GM21737 (cell line): ENCODE results near the gene SLC35B1.

Experiments used
- ATAC-seq: cut with Tn5 transposase; IDR thresholded peaks from one replicate; pipeline ENCODE4 v1.9.1; 2021; ENCODE audit warnings: mild to moderate bottlenecking, moderate library complexity; ENCODE audit not compliant: unreplicated experiment

The SLC35B1 gene

GRCh38 chr17:49707608-49708514, at the start of gene SLC35B1:
Gene SLC35B1, minus strand, starts transcription at chr17:49707964. Its CDS starts 131 bp downstream, at chr17:49707833.
- ATAC-seq, result peak; percentile 86

- no peak for ATAC-seq
Observed at GRCh38 chr17:49757151-49757777, 49.5 kb upstream of the SLC35B1 start.

GRCh38 chr17:49756323-49757150, 48.8 kb upstream of the SLC35B1 start:
- ATAC-seq, result no peak

GRCh38 chr17:49755663-49756283, 48.0 kb upstream of the SLC35B1 start:
- no peak for ATAC-seq

GRCh38 chr17:49753959-49754391, 46.2 kb upstream of the SLC35B1 start:
- ATAC-seq, result no peak

GRCh38 chr17:49752508-49752907, 44.7 kb upstream of the SLC35B1 start:
- ATAC-seq, result no peak

- no peak for ATAC-seq
Observed at GRCh38 chr17:49749730-49750129, 42.0 kb upstream of the SLC35B1 start.

- ATAC-seq, result peak; percentile 71
Observed at GRCh38 chr17:49748791-49749190, 41.0 kb upstream of the SLC35B1 start.

GRCh38 chr17:49748223-49748622, 40.5 kb upstream of the SLC35B1 start:
- ATAC-seq, result no peak

- ATAC-seq, result no peak
Observed at GRCh38 chr17:49747632-49748031, 39.9 kb upstream of the SLC35B1 start.

GRCh38 chr17:49746791-49747490, 39.2 kb upstream of the SLC35B1 start:
- ATAC-seq, result peak; percentile 41

- ATAC-seq, result no peak
Observed at GRCh38 chr17:49745175-49746139, 37.7 kb upstream of the SLC35B1 start.

GRCh38 chr17:49742166-49742638, 34.4 kb upstream of the SLC35B1 start:
- no peak for ATAC-seq

GRCh38 chr17:49741692-49742076, 33.9 kb upstream of the SLC35B1 start:
- no peak for ATAC-seq

- ATAC-seq, result no peak
Observed at GRCh38 chr17:49741009-49741691, 33.4 kb upstream of the SLC35B1 start.

- ATAC-seq, result no peak
Observed at GRCh38 chr17:49739641-49740271, 32.0 kb upstream of the SLC35B1 start.

GRCh38 chr17:49738456-49739163, 30.8 kb upstream of the SLC35B1 start:
- ATAC-seq, result no peak
